ENCODE data around the gene TXNL4B.
A peak's percentile ranks its signal among the peaks of the same experiment; 100 is the strongest.

DNA sequence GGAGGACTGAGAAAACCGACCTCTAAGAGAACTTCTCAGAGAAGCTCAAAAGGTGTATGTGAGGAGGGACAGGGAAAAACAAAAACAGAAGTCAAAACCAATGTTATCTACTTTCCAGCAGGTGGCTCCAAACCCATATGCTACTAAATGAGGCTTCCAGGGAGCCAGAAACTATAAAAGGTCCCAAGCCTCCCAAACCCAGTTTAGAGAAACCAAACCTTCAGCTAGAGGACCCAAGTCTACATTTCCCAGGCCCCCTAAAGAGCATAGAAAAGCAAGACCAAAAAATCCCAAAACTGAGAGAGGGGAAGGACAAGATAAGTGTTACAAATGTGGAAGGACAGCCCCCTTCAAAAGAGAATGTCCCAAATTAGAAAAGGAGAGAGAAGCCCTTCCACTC lies 26.7 kb downstream of the TXNL4B start:
- TF ChIP-seq, protein P1, sequence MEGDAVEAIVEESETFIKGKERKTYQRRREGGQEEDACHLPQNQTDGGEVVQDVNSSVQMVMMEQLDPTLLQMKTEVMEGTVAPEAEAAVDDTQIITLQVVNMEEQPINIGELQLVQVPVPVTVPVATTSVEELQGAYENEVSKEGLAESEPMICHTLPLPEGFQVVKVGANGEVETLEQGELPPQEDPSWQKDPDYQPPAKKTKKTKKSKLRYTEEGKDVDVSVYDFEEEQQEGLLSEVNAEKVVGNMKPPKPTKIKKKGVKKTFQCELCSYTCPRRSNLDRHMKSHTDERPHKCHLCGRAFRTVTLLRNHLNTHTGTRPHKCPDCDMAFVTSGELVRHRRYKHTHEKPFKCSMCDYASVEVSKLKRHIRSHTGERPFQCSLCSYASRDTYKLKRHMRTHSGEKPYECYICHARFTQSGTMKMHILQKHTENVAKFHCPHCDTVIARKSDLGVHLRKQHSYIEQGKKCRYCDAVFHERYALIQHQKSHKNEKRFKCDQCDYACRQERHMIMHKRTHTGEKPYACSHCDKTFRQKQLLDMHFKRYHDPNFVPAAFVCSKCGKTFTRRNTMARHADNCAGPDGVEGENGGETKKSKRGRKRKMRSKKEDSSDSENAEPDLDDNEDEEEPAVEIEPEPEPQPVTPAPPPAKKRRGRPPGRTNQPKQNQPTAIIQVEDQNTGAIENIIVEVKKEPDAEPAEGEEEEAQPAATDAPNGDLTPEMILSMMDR (IDR thresholded peaks at IDR 0.05) = peak; percentile 67
- no peak for TF ChIP-seq EZH2 (IDR thresholded peaks at IDR 0.05; ENCODE audit: borderline replicate concordance, insufficient read depth, low read depth, low read length, poor library complexity, severe bottlenecking)
